Fibroblast of lung (primary cell): ENCODE results near the gene STKLD1. TPM values are rescaled to one million over a fixed set of nuclear protein-coding genes. Genes with fewer than 3 reads are reported as not detected.

Experiments used
- DNase-seq, 2 donors: peaks; one replicate each; pipeline versions ENCODE4 v3.0.0 to v3.0.0-alpha.2; 2010; ENCODE audit warnings: low read depth in 2 of 2
- H2AFZ ChIP-seq: 2 replicates; pipeline ENCODE4 v1.5.1; 2012; ENCODE audit warnings: low read length, control low read depth, inconsistent platforms
- H3K27ac ChIP-seq: 2 replicates; pipeline ENCODE4 v1.5.1; 2011; ENCODE audit warnings: low read length, control low read depth; ENCODE audit not compliant: insufficient read depth
- H3K27me3 ChIP-seq: 2 replicates; pipeline ENCODE4 v1.5.1; 2011; ENCODE audit warnings: mild to moderate bottlenecking, low read length; ENCODE audit not compliant: control insufficient read depth, insufficient read depth
- H3K36me3 ChIP-seq: 2 replicates; pipeline ENCODE4 v1.5.1; 2011; ENCODE audit warnings: low read length; ENCODE audit not compliant: control insufficient read depth, insufficient read depth
- H3K4me1 ChIP-seq: 2 replicates; pipeline ENCODE4 v1.5.1; 2011; ENCODE audit warnings: low read length; ENCODE audit not compliant: control insufficient read depth, insufficient read depth; ENCODE audit errors: extremely low read depth
- H3K4me2 ChIP-seq: 2 replicates; pipeline ENCODE4 v1.5.1; 2011; ENCODE audit warnings: low read length, control low read depth; ENCODE audit not compliant: insufficient read depth; ENCODE audit errors: extremely low read depth
- H3K4me3 ChIP-seq, 4 experiments: fragments of 200-600 bp in 1 of 4; sonication (generic) in 1 of 4; replicated peaks in 1 of 4; 2 replicates each; pipeline ENCODE4 v1.5.1; 2011 to 2016; ENCODE audit warnings: low read length in 4 of 4, low read depth in 3 of 4, mild to moderate bottlenecking in 3 of 4, control low read depth in 2 of 4, inconsistent platforms in 1 of 4, mixed read lengths in 1 of 4; ENCODE audit not compliant: insufficient read depth in 1 of 4; ENCODE audit errors: control extremely low read depth in 1 of 4
- H3K79me2 ChIP-seq: 2 replicates; pipeline ENCODE4 v1.5.1; 2012; ENCODE audit warnings: mild to moderate bottlenecking, low read length, inconsistent platforms; ENCODE audit not compliant: control insufficient read depth, insufficient read depth
- H3K9ac ChIP-seq: 2 replicates; pipeline ENCODE4 v1.5.1; 2011; ENCODE audit warnings: mild to moderate bottlenecking, low read length, control low read depth; ENCODE audit not compliant: insufficient read depth
- H3K9me3 ChIP-seq: 2 replicates; pipeline ENCODE4 v1.5.1; 2012; ENCODE audit warnings: low read depth, low read length; ENCODE audit not compliant: control insufficient read depth, insufficient read depth
- H4K20me1 ChIP-seq: 2 replicates; pipeline ENCODE4 v1.5.1; 2011; ENCODE audit warnings: low read length; ENCODE audit not compliant: control insufficient read depth, insufficient read depth; ENCODE audit errors: extremely low read depth
- EZH2 ChIP-seq: IDR thresholded peaks from 2 replicates; pipeline ENCODE4 v1.5.1; 2012; ENCODE audit warnings: low read length, control low read depth, mild to moderate bottlenecking; ENCODE audit errors: missing control alignments
- polyA plus RNA-seq, 2 donors: library from polyadenylated mRNA; depleted of rRNA in 1 of 2; stranded (reverse) in 1 of 2; unstranded in 1 of 2; fragments of >200 nt; gene quantifications; 2 replicates each; pipeline ENCODE4 v1.2.1, GENCODE V29; 2011 to 2012; ENCODE audit warnings: missing spikeins in 1 of 2
- total RNA-seq: library from RNA; depleted of rRNA; stranded (reverse); fragments of >200 nt; gene quantifications from 2 replicates; pipeline ENCODE4 v1.2.1, GENCODE V29; 2014
- TF ChIP-seq, protein P1 (sequence below), 2 donors: IDR thresholded peaks in 1 of 2; conservative IDR thresholded peaks in 1 of 2; 1 replicate in 1 of 2; 2 replicates in 1 of 2; pipeline ENCODE4 v1.5.1; 2011 to 2012; ENCODE audit warnings: low read length in 2 of 2, control low read depth in 1 of 2, inconsistent platforms in 1 of 2, low read depth in 1 of 2, mild to moderate bottlenecking in 1 of 2

Gene STKLD1
- total and polyA plus RNA-seq, 2 donors (not counting 1 experiment from before 2014, with no cell fraction given) = 0.79 to 0.99 TPM

DNA sequence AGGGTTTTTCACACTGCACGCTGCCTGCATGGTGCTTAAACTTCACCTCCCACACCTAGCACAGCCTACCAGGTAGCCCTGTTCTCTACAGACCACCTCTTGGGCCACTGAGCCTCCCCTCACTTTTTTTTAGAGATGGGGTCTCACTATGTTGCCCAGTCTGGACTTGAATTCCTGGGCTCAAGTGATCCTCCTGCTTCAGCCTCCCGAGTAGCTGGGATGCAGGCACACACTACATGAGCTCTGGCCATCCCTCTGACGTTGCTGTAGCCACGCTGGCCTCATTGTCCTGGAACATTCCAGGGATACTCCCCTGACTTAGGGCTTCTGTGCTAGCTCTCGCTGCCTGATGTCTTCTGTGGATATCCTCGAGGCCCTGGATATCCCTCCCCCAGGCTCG is 76.4 kb downstream of the STKLD1 start:
- H3K27ac ChIP-seq = no peak overlapping the region
- DNase-seq = no peak
- no peaks in the 10 kb centered on the region for H4K20me1 ChIP-seq
- H3K9me3 ChIP-seq = no peaks in the 10 kb centered on the region
- no peaks in the 10 kb centered on the region for H3K36me3 ChIP-seq
- no peaks in the 10 kb centered on the region for H3K4me1 ChIP-seq
- H3K27me3 ChIP-seq = no peaks in the 10 kb centered on the region
- H3K9ac ChIP-seq = no peak overlapping the region
- H3K79me2 ChIP-seq = no peaks in the 10 kb centered on the region
- TF ChIP-seq, protein P1, sequence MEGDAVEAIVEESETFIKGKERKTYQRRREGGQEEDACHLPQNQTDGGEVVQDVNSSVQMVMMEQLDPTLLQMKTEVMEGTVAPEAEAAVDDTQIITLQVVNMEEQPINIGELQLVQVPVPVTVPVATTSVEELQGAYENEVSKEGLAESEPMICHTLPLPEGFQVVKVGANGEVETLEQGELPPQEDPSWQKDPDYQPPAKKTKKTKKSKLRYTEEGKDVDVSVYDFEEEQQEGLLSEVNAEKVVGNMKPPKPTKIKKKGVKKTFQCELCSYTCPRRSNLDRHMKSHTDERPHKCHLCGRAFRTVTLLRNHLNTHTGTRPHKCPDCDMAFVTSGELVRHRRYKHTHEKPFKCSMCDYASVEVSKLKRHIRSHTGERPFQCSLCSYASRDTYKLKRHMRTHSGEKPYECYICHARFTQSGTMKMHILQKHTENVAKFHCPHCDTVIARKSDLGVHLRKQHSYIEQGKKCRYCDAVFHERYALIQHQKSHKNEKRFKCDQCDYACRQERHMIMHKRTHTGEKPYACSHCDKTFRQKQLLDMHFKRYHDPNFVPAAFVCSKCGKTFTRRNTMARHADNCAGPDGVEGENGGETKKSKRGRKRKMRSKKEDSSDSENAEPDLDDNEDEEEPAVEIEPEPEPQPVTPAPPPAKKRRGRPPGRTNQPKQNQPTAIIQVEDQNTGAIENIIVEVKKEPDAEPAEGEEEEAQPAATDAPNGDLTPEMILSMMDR (conservative IDR thresholded peaks at IDR 0.05 in 1 of 2, IDR thresholded peaks at IDR 0.05 in 1 of 2; ENCODE audit: low read depth in 1 of 2, low read length in 2 of 2) = no peak
- TF ChIP-seq EZH2 = no peak
- H3K4me3 ChIP-seq = no peak overlapping the region
- H2AFZ ChIP-seq = no peak overlapping the region
- H3K4me2 ChIP-seq = no peak overlapping the region

DNA sequence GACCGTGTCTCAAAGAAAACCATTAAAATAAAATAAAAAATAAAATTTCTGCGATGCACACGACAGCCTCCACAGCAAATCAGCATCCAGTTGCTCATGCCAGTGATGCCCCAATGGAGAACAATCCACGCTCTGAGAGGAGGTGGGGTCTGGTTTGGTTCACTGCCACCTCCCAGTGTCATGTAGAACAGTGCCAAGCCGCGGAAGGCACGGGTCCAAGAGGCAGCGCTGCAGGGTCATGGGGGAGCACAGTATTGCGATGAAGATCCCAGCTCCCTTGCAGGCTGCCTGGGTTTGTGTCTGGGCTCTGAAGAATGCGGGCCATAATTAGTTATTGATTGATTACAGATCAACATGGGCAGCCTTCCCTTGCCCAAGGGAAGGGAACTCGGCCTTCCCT is 77.5 kb downstream of the STKLD1 start:
- Histone ChIP-seq H3K4me3 (no peak overlapping the region), H3K9me3 (no peaks in the 10 kb centered on the region)

DNA sequence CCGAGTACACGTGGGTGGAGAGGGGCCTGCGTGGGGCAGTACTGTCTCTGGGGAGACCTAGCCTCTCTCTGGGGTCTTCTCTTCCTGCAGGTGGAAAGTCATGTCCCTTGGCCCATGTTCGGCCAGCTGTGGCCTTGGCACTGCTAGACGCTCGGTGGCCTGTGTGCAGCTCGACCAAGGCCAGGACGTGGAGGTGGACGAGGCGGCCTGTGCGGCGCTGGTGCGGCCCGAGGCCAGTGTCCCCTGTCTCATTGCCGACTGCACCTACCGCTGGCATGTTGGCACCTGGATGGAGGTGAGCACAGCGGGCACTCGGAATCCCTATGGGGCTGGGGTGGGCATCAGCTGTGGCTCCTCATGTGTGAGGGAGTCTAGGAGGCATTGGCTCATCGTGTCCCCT is 78.2 kb downstream of the STKLD1 start:
- Histone ChIP-seq H3K79me2 (no peaks in the 10 kb centered on the region), H3K4me1 (no peaks in the 10 kb centered on the region), H2AFZ (no peak overlapping the region), H4K20me1 (no peaks in the 10 kb centered on the region), H3K4me2 (no peak overlapping the region), H3K27me3 (no peaks in the 10 kb centered on the region), H3K27ac (no peak overlapping the region), H3K9me3 (no peaks in the 10 kb centered on the region), H3K9ac (no peak overlapping the region), H3K36me3 (no peaks in the 10 kb centered on the region), H3K4me3 (no peak overlapping the region)
- no peak for TF ChIP-seq EZH2
- TF ChIP-seq, protein P1 (conservative IDR thresholded peaks at IDR 0.05 in 1 of 2, IDR thresholded peaks at IDR 0.05 in 1 of 2; ENCODE audit: low read depth in 1 of 2, low read length in 2 of 2) = no peak
- no peak for DNase-seq

More for the DNA sequence above, 77.5 kb downstream of the STKLD1 start:
- no peak overlapping the region for H3K9ac ChIP-seq
- H3K79me2 ChIP-seq = no peaks in the 10 kb centered on the region
- H3K27ac ChIP-seq = no peak overlapping the region
- H2AFZ ChIP-seq = no peak overlapping the region
- no peak overlapping the region for H3K4me2 ChIP-seq
- H3K4me1 ChIP-seq = no peaks in the 10 kb centered on the region
- TF ChIP-seq, protein P1 (conservative IDR thresholded peaks at IDR 0.05 in 1 of 2, IDR thresholded peaks at IDR 0.05 in 1 of 2; ENCODE audit: low read depth in 1 of 2, low read length in 2 of 2) = no peak
- no peak for TF ChIP-seq EZH2
- no peaks in the 10 kb centered on the region for H4K20me1 ChIP-seq
- H3K36me3 ChIP-seq = no peaks in the 10 kb centered on the region
- DNase-seq = no peak
- H3K27me3 ChIP-seq = no peaks in the 10 kb centered on the region
